ENCODE data around the gene TTYH2. TPM values are rescaled to one million over a fixed set of nuclear protein-coding genes. Genes with fewer than 3 reads are reported as not detected.

Gene TTYH2
- polyA plus RNA-seq, 1 experiment = 3.1 TPM

GRCh38 chr17:74230896-74231295 is 17.5 kb downstream of the TTYH2 start:
- POLR2A ChIA-PET = interaction anchor here (1.2 kb wide), 1 partner anchor 27 kb away, joined by 3 read pairs; the partner anchor contains the start of gene RPL38
- Histone ChIP-seq H3K9me3 (ENCODE audit: control insufficient read depth, insufficient read depth, low read length) (no peaks in the 10 kb centered on the region), H3K27ac (ENCODE audit: low read depth, low read length) (no peak overlapping the region), H3K27me3 (ENCODE audit: control insufficient read depth, insufficient read depth, low read length) (no peaks in the 10 kb centered on the region), H3K4me3 (ENCODE audit: low read depth, low read length) (no peak overlapping the region)
- DNase-seq (ENCODE audit: low read depth, low spot score) = no peak
- CTCF ChIA-PET = no interaction called here
- TF ChIP-seq CTCF (IDR thresholded peaks at IDR 0.05; ENCODE audit: low read depth, low read length) = no peak

GRCh38 chr17:74231928-74232907 is 18.8 kb downstream of the TTYH2 start:
- no peak overlapping the region for H3K4me3 ChIP-seq (ENCODE audit: low read depth, low read length)
- no peaks in the 10 kb centered on the region for H3K9me3 ChIP-seq (ENCODE audit: control insufficient read depth, insufficient read depth, low read length)
- DNase-seq (ENCODE audit: low read depth, low spot score) = no peak
- TF ChIP-seq CTCF (IDR thresholded peaks at IDR 0.05; ENCODE audit: low read depth, low read length) = no peak
- no peak overlapping the region for H3K27ac ChIP-seq (ENCODE audit: low read depth, low read length)
- ChIA-PET CTCF (no interaction called here), POLR2A (no interaction called here)
- peaks cover 2% of the 10 kb centered on the region for H3K27me3 ChIP-seq (ENCODE audit: control insufficient read depth, insufficient read depth, low read length)

- Histone ChIP-seq H3K4me3 (ENCODE audit: low read depth, low read length) (no peak overlapping the region), H3K9me3 (ENCODE audit: control insufficient read depth, insufficient read depth, low read length) (no peaks in the 10 kb centered on the region), H3K27me3 (ENCODE audit: control insufficient read depth, insufficient read depth, low read length) (peaks cover 2% of the 10 kb centered on the region), H3K27ac (ENCODE audit: low read depth, low read length) (peak overlapping the region; percentile 21)
- ChIA-PET POLR2A (no interaction called here), CTCF (no interaction called here)
- no peak for DNase-seq (ENCODE audit: low read depth, low spot score)
- no peak for TF ChIP-seq CTCF (IDR thresholded peaks at IDR 0.05; ENCODE audit: low read depth, low read length)
These were observed 20.6 kb downstream of the TTYH2 start for GRCh38 chr17:74233937-74234336.

- Histone ChIP-seq H3K27ac (ENCODE audit: low read depth, low read length) (no peak overlapping the region), H3K9me3 (ENCODE audit: control insufficient read depth, insufficient read depth, low read length) (no peaks in the 10 kb centered on the region), H3K4me3 (ENCODE audit: low read depth, low read length) (no peak overlapping the region), H3K27me3 (ENCODE audit: control insufficient read depth, insufficient read depth, low read length) (peaks cover 2% of the 10 kb centered on the region)
- TF ChIP-seq CTCF (IDR thresholded peaks at IDR 0.05; ENCODE audit: low read depth, low read length) = no peak
- DNase-seq (ENCODE audit: low read depth, low spot score) = no peak
- POLR2A ChIA-PET = no interaction called here
- CTCF ChIA-PET = no interaction called here
These were observed 21.1 kb downstream of the TTYH2 start for GRCh38 chr17:74234486-74234885.

GRCh38 chr17:74235040-74235581 is 21.7 kb downstream of the TTYH2 start:
- H3K4me3 ChIP-seq (ENCODE audit: low read depth, low read length) = no peak overlapping the region
- CTCF ChIA-PET = no interaction called here
- no peak overlapping the region for H3K27ac ChIP-seq (ENCODE audit: low read depth, low read length)
- no peaks in the 10 kb centered on the region for H3K9me3 ChIP-seq (ENCODE audit: control insufficient read depth, insufficient read depth, low read length)
- TF ChIP-seq CTCF (IDR thresholded peaks at IDR 0.05; ENCODE audit: low read depth, low read length) = no peak
- H3K27me3 ChIP-seq (ENCODE audit: control insufficient read depth, insufficient read depth, low read length) = peaks cover 2% of the 10 kb centered on the region
- DNase-seq (ENCODE audit: low read depth, low spot score) = no peak
- POLR2A ChIA-PET = no interaction called here

All from AG04450 (cell line).